Peyer's patch (tissue), 4 donors: ENCODE measurements around the gene OSBPL9.

Experiments used
- CTCF ChIP-seq, 6 experiments: fragments of 450-650 bp in 4 of 6; fragments of 200-600 bp in 2 of 6; sonication (generic) in 1 of 6; IDR thresholded peaks; one replicate each; pipeline ENCODE4 v1.5.1; 2017 to 2019; ENCODE audit warnings: antibody characterized with exemption in 6 of 6, mild to moderate bottlenecking in 3 of 6, moderate library complexity in 1 of 6
- POLR2A ChIP-seq, 2 donors: fragments of 450-650 bp; IDR thresholded peaks; one replicate each; pipeline ENCODE4 v1.5.1; 2017; ENCODE audit warnings: antibody characterized with exemption in 2 of 2, mild to moderate bottlenecking in 2 of 2, moderate library complexity in 2 of 2

GRCh38 chr1:51671527-51672325, 54.8 kb downstream of the OSBPL9 start:
- TF ChIP-seq CTCF (IDR thresholded peaks at IDR 0.05) (no peak), POLR2A (IDR thresholded peaks at IDR 0.05) (no peak)
